IMR-90 (cell line): ENCODE data around the gene TIRAP. TPM values are rescaled to one million over a fixed set of nuclear protein-coding genes. Genes with fewer than 3 reads are reported as not detected.

Source experiments
- ATAC-seq: fragments of 200-7000 bp; cut with Tn5 transposase; 2 replicates; pipeline ENCODE4 v1.9.1; 2020; ENCODE audit warnings: low read depth, mild to moderate bottlenecking, moderate library complexity
- BruUV-seq: library from RNA; stranded (reverse); fragments of 400-500 nt; replicated peaks from 2 replicates; lab custom pipeline; 2021; lab: Mats Ljungman, UMichigan
- CTCF ChIA-PET: fragments of 300-600 bp; formaldehyde crosslinking; extraction: SDS; loops from one replicate; lab custom pipeline; 2021; ENCODE audit warnings: antibody characterized with exemption; lab: Yijun Ruan, JAX
- POLR2A ChIA-PET: fragments of 300-600 bp; sonication (Branson Sonifier 250); formaldehyde crosslinking; loops from one replicate; lab custom pipeline; 2022; ENCODE audit warnings: antibody characterized with exemption; ENCODE audit not compliant: unreplicated experiment; lab: Charles Lee
- DNase-seq: peaks from one replicate; pipeline ENCODE4 v3.0.0; 2013
- H2AFZ ChIP-seq: replicated peaks from 2 replicates; pipeline ENCODE3; 2013; ENCODE audit warnings: low read length, mild to moderate bottlenecking; ENCODE audit not compliant: poor library complexity
- H2AK5ac ChIP-seq: 2 replicates; pipeline ENCODE4 v1.6.1; 2013; ENCODE audit warnings: low read depth, low read length, inconsistent platforms
- H2AK9ac ChIP-seq: replicated peaks from 2 replicates; pipeline ENCODE3; 2013; ENCODE audit warnings: mild to moderate bottlenecking, low read depth, low read length, moderate library complexity; ENCODE audit not compliant: poor library complexity
- H2BK120ac ChIP-seq: 2 replicates; pipeline ENCODE4 v1.6.1; 2013; ENCODE audit warnings: low read depth, low read length, inconsistent platforms
- H2BK15ac ChIP-seq: 3 replicates; pipeline ENCODE4 v1.6.1; 2013; ENCODE audit warnings: low read depth, low read length, inconsistent platforms
- H2BK20ac ChIP-seq: 2 replicates; pipeline ENCODE4 v1.6.1; 2013; ENCODE audit warnings: low read depth, mild to moderate bottlenecking, inconsistent platforms, low read length, moderate library complexity
- H2BK5ac ChIP-seq: 2 replicates; pipeline ENCODE4 v1.6.1; 2013; ENCODE audit warnings: mild to moderate bottlenecking, low read depth, low read length, inconsistent platforms; ENCODE audit not compliant: poor library complexity, severe bottlenecking
- H3K14ac ChIP-seq: replicated peaks from 2 replicates; pipeline ENCODE4 v1.6.1; 2013; ENCODE audit warnings: low read depth, low read length, inconsistent platforms
- H3K18ac ChIP-seq: 2 replicates; pipeline ENCODE4 v1.6.1; 2013; ENCODE audit warnings: low read depth, low read length, control low read depth
- H3K23ac ChIP-seq: 2 replicates; pipeline ENCODE4 v1.6.1; 2013; ENCODE audit warnings: low read depth, low read length, inconsistent platforms
- H3K27ac ChIP-seq: 2 replicates; pipeline ENCODE4 v1.5.1; 2013; ENCODE audit warnings: mild to moderate bottlenecking, control low read depth, low read length; ENCODE audit not compliant: insufficient read depth
- H3K27me3 ChIP-seq: 2 replicates; pipeline ENCODE4 v1.6.1; 2013; ENCODE audit warnings: low read length; ENCODE audit not compliant: control insufficient read depth, insufficient read depth
- H3K36me3 ChIP-seq: 2 replicates; pipeline ENCODE4 v1.6.1; 2013; ENCODE audit warnings: low read length, mixed read lengths; ENCODE audit not compliant: control insufficient read depth, insufficient read depth
- H3K4ac ChIP-seq: 2 replicates; pipeline ENCODE4 v1.6.1; 2013; ENCODE audit warnings: low read depth, low read length, inconsistent platforms
- H3K4me1 ChIP-seq: 2 replicates; pipeline ENCODE4 v1.6.1; 2013; ENCODE audit warnings: low read length, mixed read lengths; ENCODE audit not compliant: control insufficient read depth, insufficient read depth
- H3K4me2 ChIP-seq: 2 replicates; pipeline ENCODE4 v1.6.1; 2013; ENCODE audit warnings: low read depth, mild to moderate bottlenecking, control low read depth, low read length, moderate library complexity
- H3K4me3 ChIP-seq: 2 replicates; pipeline ENCODE4 v1.5.1; 2013; ENCODE audit warnings: low read depth, mild to moderate bottlenecking, control low read depth, low read length, moderate library complexity; ENCODE audit not compliant: insufficient read depth
- H3K56ac ChIP-seq: 2 replicates; pipeline ENCODE4 v1.6.1; 2013; ENCODE audit warnings: low read length, inconsistent platforms; ENCODE audit not compliant: insufficient read depth; ENCODE audit errors: extremely low read depth
- H3K79me1 ChIP-seq, 2 experiments: 2 replicates each; pipeline ENCODE4 v1.6.1; 2013; ENCODE audit warnings: low read length in 2 of 2, inconsistent platforms in 1 of 2, low read depth in 1 of 2
- H3K9ac ChIP-seq: 2 replicates; pipeline ENCODE4 v1.6.1; 2013; ENCODE audit warnings: low read depth, low read length, control low read depth
- H3K9me1 ChIP-seq: 2 replicates; pipeline ENCODE4 v1.6.1; 2013; ENCODE audit warnings: low read length, inconsistent platforms; ENCODE audit not compliant: insufficient read depth
- H3K9me3 ChIP-seq: 2 replicates; pipeline ENCODE4 v1.6.1; 2013; ENCODE audit warnings: low read length; ENCODE audit not compliant: control insufficient read depth, insufficient read depth
- H4K20me1 ChIP-seq: 2 replicates; pipeline ENCODE4 v1.6.1; 2013; ENCODE audit warnings: low read length, inconsistent platforms; ENCODE audit not compliant: insufficient read depth
- H4K5ac ChIP-seq: 2 replicates; pipeline ENCODE4 v1.6.1; 2013; ENCODE audit warnings: mild to moderate bottlenecking, low read depth, low read length, control low read depth
- H4K8ac ChIP-seq, 2 experiments: 2 replicates each; pipeline ENCODE4 v1.6.1; 2013; ENCODE audit warnings: low read depth in 2 of 2, low read length in 2 of 2, control low read depth in 1 of 2, inconsistent platforms in 1 of 2
- H4K91ac ChIP-seq: 2 replicates; pipeline ENCODE4 v1.6.1; 2013; ENCODE audit warnings: low read depth, low read length, inconsistent platforms; ENCODE audit not compliant: insufficient read depth
- BHLHE40 ChIP-seq: fragments of 150-350 bp; IDR thresholded peaks from 2 replicates; pipeline ENCODE4 v1.6.1; 2016; ENCODE audit warnings: mild to moderate bottlenecking, low read depth, low read length
- CHD1 ChIP-seq: IDR thresholded peaks from 2 replicates; pipeline ENCODE4 v1.6.1; 2012; ENCODE audit warnings: low read depth, low read length, improper control_type of control experiment
- CTCF ChIP-seq: conservative IDR thresholded peaks from 2 replicates; pipeline ENCODE4 v1.5.1; 2012; ENCODE audit warnings: mild to moderate bottlenecking, low read depth, low read length, improper control_type of control experiment
- FOS ChIP-seq: fragments of 150-350 bp; IDR thresholded peaks from 2 replicates; pipeline ENCODE4 v1.6.1; 2016; ENCODE audit warnings: low read depth, low read length
- MAFK ChIP-seq: IDR thresholded peaks from 2 replicates; pipeline ENCODE4 v1.6.1; 2012; ENCODE audit warnings: low read depth, low read length, improper control_type of control experiment
- MXI1 ChIP-seq: IDR thresholded peaks from 2 replicates; pipeline ENCODE4 v1.6.1; 2012; ENCODE audit warnings: low read depth, mild to moderate bottlenecking, low read length, moderate library complexity, borderline replicate concordance
- RAD21 ChIP-seq: IDR thresholded peaks from 2 replicates; pipeline ENCODE4 v1.6.1; 2012; ENCODE audit warnings: low read length, improper control_type of control experiment
- RCOR1 ChIP-seq: IDR thresholded peaks from 2 replicates; pipeline ENCODE4 v1.6.1; 2012; ENCODE audit warnings: mild to moderate bottlenecking, low read length, improper control_type of control experiment; ENCODE audit not compliant: insufficient replicate concordance
- RFX5 ChIP-seq: IDR thresholded peaks from 2 replicates; pipeline ENCODE4 v1.8.0; 2012; ENCODE audit warnings: low read depth, mild to moderate bottlenecking, low read length, moderate library complexity
- SMC3 ChIP-seq: fragments of 150-350 bp; IDR thresholded peaks from 2 replicates; pipeline ENCODE4 v1.6.1; 2016; ENCODE audit warnings: low read depth, mild to moderate bottlenecking, antibody characterized with exemption, low read length, moderate library complexity
- USF2 ChIP-seq: fragments of 150-350 bp; IDR thresholded peaks from 2 replicates; pipeline ENCODE4 v1.6.1; 2017; ENCODE audit warnings: mild to moderate bottlenecking, antibody characterized with exemption, low read length, low read depth
- WGBS, 2 experiments: methylation state at CpG; one replicate each; pipeline versions ENCODE4 v1.1.5 to v1.1.7; 2013; ENCODE audit warnings: missing lambda C conversion rate in 2 of 2; ENCODE audit not compliant: insufficient read length in 1 of 2; ENCODE audit errors: extremely low coverage in 2 of 2; 5-methylcytosine and 5-hydroxymethylcytosine counted together
- dilution Hi-C: fragments of 300-500 bp; cut with HindIII; formaldehyde crosslinking; loops from one replicate; pipeline ENCODE4 v1.14.3; 2018; ENCODE audit warnings: low sequenced_read_pairs; ENCODE audit not compliant: unreplicated experiment
- in situ Hi-C: fragments of 300-500 bp; cut with MboI; formaldehyde crosslinking; loops from 3 replicates; pipeline ENCODE4 v1.14.3; 2019; ENCODE audit warnings: low sequenced_read_pairs, inconsistent platforms, mixed read lengths
- intact Hi-C: fragments of 100-400 bp; cut with micrococcal nuclease; formaldehyde crosslinking; loops from 2 replicates; pipeline ENCODE4 v1.10.0; 2022
- polyA plus RNA-seq, 3 experiments: library from polyadenylated mRNA; depleted of rRNA; stranded (reverse); fragments of >200 nt; gene quantifications; 2 replicates each; pipeline ENCODE4 v1.2.3, GENCODE V29; 2012; ENCODE audit warnings: low replicate concordance in 1 of 3
- total RNA-seq: library from RNA; depleted of rRNA; stranded (reverse); fragments of >200 nt; gene quantifications from 2 replicates; pipeline ENCODE4 v1.2.3, GENCODE V29; 2012

The TIRAP gene
- total and polyA plus RNA-seq, 2 of the 4 experiments (the other 2 are of a cell fraction) = 3.0 to 7.4 TPM

DNA sequence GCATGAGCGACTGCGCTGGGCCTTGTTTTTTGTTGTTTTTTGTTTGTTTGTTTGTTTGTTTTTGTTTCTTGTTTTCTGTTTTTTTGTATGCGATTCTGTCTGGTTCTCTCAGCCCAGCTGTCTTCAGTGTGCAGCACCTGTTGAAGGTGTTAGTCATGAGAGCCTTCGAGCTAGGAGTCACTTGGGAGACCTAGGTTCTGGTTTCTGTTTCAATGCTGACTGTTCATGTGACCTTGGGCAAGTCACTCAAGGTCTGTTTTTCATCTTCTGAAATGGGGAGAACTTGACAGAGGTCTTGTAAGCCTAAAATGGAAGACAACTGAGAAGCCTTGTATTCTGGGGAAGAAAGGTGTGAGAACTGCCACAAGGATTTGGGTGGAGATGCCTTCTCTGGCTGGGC lies 22.8 kb downstream of the TIRAP start:
- no peak overlapping the region for H2AFZ ChIP-seq
- H3K4me1 ChIP-seq = peaks cover 4% of the 10 kb centered on the region; the same call in 1 of the 2 replicates
- in situ Hi-C loops (loop anchor here (10.0 to 25.0 kb wide), 4 partner anchors 299 to 1032 kb away; no protein-coding TSS in a partner anchor), dilution Hi-C loops (no loop called here), intact Hi-C loops (loop anchor here (10.0 kb wide), 1 partner anchor 1729 kb away; no protein-coding TSS in a partner anchor)
- H4K5ac ChIP-seq = no peak overlapping the region
- ChIA-PET CTCF (no interaction called here), POLR2A (no interaction called here)
- no peak overlapping the region for H3K23ac ChIP-seq
- no peak overlapping the region for H3K4me2 ChIP-seq
- no peak overlapping the region for H2BK15ac ChIP-seq
- no peaks in the 10 kb centered on the region for H3K9me3 ChIP-seq
- H3K9me1 ChIP-seq = no peaks in the 10 kb centered on the region
- peaks cover 3% of the 10 kb centered on the region; the same call in 1 of the 2 replicates for H4K20me1 ChIP-seq
- H3K36me3 ChIP-seq = 0 out of 2 replicates have a peak, but pooled peaks cover 2% of the 10 kb centered on the region
- DNase-seq (no peak), ATAC-seq (no peak)
- no peak overlapping the region for H2BK120ac ChIP-seq
- no peak overlapping the region for H3K14ac ChIP-seq
- H3K18ac ChIP-seq = no peak overlapping the region
- H2BK20ac ChIP-seq = no peak overlapping the region
- WGBS, 2 experiments = 90% methylated on average over 2 of the region's 4 CpGs; no CpG with 5 or more reads in 1 of the 2 experiments
- peaks cover 12 to 23% of the 10 kb centered on the region in 2 experiments; a peak in 3 of 4 replicates for H3K79me1 ChIP-seq
- H3K9ac ChIP-seq = no peak overlapping the region
- H3K4ac ChIP-seq = no peak overlapping the region
- H2BK5ac ChIP-seq = no peak overlapping the region
- no TSS peak for BruUV-seq
- H4K8ac ChIP-seq = no peak overlapping the region
- H3K27ac ChIP-seq = no peak overlapping the region
- TF ChIP-seq SMC3 (no peak), RAD21 (no peak), MXI1 (no peak), CTCF (no peak), FOS (no peak), CHD1 (no peak), USF2 (no peak), RFX5 (no peak), MAFK (no peak), BHLHE40 (no peak), RCOR1 (no peak)
- H3K4me3 ChIP-seq = no peak overlapping the region
- no peak overlapping the region for H4K91ac ChIP-seq
- no peaks in the 10 kb centered on the region for H3K27me3 ChIP-seq
- H2AK9ac ChIP-seq = no peak overlapping the region
- no peak overlapping the region for H3K56ac ChIP-seq
- H2AK5ac ChIP-seq = no peak overlapping the region
